HG02884 (cell line): Measurements from ENCODE around the gene LMF1.

Experiments used
- ATAC-seq: cut with Tn5 transposase; IDR thresholded peaks from one replicate; pipeline ENCODE4 v1.9.1; 2021; ENCODE audit warnings: mild to moderate bottlenecking, moderate library complexity; ENCODE audit not compliant: unreplicated experiment

LMF1 gene

DNA sequence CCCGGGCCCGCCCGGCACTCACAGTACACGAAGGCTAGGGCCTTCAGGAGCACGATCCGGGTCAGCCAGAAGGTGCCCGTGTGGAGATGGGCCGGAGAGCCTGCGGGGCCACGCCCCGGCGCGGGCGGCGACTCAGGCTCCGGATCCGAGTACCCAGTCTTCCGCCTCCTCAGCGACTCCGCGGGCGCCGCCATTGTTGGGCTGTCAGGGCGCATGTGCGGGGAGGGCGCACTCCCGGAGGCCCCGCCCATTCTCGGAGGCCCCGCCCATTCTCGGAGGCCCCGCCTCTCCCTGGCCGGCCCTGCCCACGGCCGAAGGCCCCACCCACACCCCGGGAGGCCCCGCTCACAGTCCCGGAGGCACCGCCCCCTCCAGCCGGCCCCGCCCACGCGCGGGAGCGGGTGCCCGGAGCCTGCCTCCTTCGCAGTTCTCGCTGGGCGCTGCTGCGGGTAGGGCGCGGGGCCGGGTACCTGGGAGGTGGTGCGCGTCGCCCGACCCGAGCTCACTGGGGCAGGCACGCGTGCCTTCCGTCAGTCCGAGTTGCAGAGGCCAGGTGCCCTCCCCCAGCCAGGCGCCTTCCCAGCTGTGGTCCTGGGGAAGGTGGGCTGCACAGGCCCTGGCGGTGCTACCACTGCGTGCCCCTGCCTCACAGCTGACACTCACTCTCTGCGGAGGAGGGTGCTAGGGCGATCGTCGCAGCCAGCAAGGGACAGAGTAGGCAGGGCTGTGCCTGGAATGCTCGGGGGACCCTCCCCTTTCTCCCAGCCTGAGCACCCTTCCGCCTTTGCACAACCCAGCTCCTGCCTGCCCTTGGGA lies at the start of gene LMF1:
Gene LMF1, minus strand, starts transcription at position 219 of the 816 bp plus-strand sequence. Its CDS starts 4 bp downstream, at position 215.
- ATAC-seq: peak; percentile 78

DNA sequence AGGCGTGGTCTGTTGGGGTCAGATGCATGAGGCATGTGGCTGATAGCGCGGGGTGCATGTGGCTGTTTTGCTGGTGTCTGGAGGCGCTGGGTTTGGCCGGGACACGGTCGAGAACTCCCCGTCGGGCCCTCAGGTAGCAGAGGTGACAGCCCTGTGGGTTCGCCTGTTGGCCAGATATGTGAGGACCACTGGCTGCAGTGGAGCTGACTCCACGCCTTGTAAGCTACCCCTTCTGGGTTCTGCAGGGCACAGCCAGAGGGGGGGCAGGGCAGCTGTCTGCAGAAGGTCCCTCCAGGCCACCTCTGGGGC lies 49.3 kb upstream of the LMF1 start:
- no peak for ATAC-seq

DNA sequence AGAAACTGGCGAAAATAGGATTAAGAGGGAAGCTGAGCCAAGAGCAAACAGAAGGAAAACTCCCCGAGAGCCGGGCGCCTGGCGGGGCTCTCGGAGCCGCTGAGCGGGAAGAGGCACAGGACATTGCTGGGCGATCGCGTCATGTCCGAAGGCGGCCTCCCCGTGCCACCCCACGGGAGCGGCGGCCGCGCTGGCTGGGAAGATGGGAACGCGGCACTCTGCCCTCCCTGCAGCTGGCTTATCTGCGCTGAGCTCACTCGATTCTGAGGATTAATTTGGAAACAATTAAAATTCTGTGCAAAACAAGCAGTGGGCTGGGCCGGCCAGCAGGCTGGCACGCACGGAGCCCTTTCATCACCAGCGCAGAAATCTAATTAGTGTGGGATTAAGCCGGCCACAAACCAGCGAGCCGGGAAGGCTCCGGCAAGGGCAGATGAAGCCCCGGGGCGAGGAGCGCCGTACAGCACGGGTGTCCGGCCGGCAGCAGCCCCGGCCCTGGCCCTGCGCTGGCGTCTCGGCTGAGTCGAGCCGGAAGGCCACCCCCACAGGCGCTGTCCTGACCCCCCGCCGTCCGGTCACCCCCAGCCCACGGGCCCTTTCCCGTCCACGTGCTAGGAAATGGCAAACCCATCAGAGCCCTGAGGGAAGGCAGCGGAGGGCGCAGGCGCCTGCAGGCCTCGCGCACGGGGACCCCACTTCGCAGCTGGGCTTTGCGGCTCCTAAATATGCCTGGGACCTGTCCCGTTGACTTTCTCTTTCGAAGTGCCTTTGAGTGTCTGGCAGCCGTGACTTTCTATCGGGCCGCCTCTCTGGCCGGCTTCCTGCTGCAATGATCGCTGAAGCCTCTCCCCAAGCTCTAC lies 48.7 kb upstream of the LMF1 start:
- ATAC-seq: no peak

DNA sequence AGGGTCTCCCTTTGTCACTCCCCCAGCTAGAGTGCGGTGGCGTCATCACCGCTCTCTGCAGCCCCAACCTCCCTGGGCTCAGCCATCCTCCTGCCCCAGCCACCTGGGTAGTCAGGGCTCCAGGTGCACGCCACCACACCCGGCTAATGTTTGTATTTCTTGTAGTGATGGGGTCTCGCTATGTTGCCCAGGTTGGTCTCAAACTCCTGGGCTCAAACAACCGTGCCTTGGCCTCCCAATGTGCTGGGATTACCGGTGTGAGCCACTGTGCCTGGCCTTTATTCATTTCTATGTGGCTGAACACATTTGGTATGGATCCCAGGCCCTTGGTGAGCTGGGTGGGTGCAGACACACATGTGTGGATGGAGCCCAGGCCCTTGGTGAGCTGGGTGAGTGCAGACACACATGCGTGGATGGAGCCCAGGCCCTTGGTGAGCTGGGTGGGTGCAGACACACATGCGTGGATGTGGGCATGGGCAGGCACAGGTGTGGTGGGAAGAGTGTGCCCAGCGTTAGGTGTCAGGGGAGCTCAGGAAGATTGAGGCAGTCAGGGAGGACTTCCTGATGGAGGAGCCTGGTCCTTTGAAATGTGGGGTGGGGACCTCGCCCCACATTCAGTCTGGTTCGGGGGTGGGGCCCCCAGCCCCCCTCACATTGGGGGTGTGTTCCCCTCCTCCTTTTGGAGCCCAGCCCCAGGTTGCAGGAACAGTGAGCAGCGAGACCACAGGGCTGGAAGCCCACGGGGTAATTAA lies 47.8 kb upstream of the LMF1 start:
- ATAC-seq: no peak

DNA sequence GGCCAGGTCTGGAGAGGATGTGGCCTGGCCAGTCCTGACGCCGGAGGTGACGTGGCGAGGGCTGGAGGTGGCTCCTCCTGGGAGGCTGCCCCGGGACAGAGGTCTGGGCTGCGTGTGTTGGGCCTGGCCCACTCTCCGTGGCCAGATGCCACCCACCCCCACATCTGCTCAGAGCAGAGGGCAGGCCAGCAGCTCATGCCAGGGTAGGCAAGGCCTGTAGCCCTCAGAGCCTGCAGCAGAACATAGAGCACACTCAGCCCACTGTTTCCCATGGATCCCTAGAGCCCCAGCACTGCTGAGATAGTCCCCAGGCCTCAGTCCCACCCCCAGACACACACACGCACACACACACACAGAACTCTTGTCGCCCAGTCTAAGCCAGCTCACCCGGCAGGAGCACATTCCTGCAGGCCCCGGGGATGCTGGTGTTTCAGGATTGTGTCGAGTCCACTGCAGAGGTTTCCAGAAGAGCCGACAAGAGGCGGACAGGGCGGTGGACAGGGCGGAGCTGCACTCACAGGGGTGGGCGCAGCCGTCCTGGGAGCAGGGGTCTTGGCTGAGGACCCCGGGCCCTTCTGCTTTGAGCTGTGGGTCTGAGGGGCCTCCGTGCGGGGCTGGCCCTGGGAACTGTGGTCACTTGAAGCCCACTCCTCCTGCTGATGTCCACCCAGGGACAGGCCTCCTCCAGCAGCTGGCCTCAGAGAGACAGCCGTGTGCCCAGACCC lies 44.1 kb upstream of the LMF1 start:
- ATAC-seq: no peak

DNA sequence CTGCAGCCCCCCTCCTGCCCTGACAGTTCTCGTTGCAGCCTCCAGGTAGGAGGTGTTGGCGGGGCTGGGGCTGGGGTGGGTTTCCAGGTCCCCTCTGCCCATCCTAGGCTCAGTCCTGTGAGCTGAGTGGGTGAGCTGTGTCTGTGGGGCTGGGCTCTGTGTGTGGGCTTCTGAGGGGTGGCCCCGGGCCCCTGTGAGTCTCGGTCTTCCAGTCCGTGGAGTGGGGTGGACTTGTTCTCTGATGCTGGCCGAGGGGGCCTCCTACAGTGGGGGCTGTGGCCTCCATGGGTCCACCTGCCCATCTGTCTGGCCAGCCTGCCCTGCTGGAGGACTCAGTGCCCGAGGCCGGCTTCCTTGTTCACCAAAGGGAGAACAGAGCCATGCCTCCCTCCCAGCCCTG lies 43.4 kb upstream of the LMF1 start:
- no peak for ATAC-seq

DNA sequence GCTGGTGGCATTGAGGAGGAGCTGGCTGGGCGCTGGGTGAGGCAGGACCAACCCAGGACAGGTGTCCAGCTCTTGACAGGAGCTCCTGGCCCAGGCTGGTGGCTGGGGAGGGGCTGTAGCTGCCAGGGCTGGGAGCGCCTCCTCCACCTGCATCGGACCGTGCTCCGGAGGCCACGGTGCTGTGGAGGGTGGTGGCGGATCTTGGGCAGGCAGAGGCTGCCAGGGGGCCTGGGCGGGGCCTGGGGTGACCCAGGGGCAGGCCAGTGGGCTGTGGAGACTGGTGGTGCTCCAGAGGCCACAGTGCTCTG lies 42.8 kb upstream of the LMF1 start:
- ATAC-seq: no peak

DNA sequence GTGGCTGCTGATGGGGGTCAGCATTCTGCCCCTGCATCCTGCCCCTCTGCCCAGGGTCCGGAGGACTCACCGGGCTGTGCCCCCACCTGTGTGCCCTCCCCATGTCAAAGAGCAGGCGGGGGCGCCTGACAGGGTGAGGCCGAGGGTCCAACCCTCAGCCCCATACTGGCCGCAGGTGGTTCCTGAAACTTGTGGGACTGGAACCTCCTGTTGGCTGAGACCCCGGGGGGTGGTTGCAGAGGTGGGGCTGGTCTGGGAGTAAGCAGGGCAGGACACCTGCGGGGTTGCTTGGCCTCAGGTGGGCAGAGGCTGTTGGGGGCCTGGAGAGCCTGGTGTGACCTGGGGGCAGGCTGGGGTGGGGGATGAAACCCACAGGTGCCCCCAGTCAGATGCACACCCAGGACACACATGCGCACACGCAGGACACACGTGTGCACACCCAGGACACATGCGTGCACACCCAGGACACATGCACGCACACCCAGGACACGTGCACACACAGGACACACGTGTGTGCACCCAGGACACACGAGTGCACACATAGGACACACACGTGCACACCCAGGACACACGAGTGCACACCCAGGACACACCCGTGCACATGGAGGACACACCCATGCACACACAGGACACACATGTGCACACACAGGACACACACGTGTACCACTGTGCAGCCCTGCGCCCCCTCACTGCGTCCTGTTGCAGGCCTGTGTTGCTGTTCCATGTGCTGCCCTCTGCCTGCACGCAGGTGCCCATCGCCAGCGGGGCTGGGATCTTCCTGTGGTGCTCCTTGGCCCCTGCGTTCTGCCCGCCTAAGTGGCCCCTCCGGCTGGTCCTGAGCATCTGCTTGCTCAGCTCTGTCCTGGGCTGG lies 42.2 kb upstream of the LMF1 start:
- ATAC-seq: no peak

DNA sequence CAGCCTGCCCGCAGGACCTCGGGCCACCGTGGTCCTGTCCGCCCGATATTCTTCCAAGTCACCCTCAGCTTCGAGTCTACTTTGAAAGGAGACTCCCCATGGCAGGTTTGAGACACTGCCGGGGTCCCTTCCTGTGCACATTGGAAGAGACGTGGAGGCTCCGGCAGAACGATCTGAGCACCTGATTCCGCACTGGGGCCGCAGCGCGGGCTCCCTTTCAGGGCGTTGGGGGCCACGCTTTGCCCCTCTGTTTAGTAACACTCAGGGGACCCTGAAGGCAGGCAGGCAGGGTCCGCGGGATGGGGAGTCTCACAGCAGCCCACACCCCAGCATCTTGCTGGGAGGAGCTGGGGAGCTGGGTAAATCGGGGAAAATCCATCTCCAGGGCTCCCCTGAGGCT lies 41.4 kb upstream of the LMF1 start:
- ATAC-seq: no peak

DNA sequence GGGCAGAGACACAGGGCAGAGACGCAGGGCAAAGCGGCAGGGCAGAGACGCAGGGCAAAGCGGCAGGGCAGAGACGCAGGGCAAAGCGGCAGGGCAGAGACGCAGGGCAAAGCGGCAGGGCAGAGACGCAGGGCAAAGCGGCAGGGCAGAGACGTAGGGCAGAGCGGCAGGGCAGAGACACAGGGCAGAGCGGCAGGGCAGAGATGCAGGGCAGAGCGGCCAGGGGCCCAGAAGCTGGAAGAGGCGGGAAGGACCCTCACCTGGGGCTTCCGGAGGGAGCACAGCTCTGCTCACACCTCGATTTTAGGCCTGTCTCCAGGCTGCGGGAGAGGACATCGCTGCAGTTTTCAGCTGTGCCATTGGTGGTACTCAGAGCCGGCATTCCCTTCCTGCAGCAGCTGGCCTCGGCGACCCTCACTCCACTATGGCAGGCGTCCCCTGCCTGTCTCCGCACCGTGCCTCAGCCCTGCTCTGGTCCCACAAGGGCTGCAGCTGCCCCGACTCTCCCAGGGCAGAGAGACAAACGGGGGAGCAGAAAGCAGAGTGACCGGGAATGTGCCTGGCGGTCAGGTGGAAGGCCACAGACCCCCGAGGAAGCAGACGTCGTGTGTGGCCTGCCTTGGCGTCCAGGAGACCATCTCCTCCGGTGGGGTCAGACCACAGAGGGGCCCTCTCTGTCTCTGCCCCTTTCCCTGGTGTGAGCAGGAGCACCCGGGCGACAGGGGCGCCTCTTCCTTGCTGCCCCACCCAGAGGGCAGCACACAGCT lies 40.7 kb upstream of the LMF1 start:
- no peak for ATAC-seq

DNA sequence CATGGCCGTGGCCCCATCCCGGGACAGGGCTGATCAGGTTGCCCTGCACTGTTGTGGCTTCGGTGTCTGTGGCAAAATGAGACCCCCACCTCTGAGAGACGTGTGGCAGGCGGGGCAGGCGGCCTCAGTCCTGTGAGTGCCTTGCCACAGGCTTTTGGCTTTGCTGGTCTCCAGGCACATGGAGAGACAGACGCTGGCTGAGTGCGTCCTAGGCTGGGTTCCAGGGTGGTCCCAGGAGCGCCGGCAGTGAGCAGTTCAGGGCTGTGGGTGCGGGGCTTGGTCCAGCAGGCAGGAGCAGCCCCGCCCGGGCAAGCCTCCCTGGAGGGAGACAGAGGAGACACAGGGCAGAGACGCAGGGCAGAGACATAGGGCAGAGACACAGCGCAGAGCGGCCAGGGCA lies 40.0 kb upstream of the LMF1 start:
- no peak for ATAC-seq

DNA sequence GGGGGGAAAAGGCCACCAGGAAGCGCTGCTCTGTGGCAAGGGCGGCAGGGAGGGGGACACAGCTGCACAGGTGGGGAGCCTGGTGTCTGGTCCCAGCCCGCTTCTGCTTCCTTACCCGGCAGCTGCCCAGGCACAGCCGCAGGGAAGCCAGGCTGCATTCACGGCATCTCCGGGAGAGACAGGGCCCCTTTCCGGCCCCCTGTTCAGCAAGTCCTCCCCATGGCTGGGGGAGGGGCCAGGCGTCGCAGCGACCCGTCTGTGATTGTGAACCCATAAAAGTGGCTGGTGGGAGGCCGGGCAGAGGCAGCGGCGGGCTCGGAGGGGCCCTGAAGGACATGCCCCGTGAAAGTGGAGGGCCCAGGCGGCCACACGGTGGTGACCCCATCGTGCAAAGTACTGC lies 39.5 kb upstream of the LMF1 start:
- ATAC-seq: no peak

DNA sequence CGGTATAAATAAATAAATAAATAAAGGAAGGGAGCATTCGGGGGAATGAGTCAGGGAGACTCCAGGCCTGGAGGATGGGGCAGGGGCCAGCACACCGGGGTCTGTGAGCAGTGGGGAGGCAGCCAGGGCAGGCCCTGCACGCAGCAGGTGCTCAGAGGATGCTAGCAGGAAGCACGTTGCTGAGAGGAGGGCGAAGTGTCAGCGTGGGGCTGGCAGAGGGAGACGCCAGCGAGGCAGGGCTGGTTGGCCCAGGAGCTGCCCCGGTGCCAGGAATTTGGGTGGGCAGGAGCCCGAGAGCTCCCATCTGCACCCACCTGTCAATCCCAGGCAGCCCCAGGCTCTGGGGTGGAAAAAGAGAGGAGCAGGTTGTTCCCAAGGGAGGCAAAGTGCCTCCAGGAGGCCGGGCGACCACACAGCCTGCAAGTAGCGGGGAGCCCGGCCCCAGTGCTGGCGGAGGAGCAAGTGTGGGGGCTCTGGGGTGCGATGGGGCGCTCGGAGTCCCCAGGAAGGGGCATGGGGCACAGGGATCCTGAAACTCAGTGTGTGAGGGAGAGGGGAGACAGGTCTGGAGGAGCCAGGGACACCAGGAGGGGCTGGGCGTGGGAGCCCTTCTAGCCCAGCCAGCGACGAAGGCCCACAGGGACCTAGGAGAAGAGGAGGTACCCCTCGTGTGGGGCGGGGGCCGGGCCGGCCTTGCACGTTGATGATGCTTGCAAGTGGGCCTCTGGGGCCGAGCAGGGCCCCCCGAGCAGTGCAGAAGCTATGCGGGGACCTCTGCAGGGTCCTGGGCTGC lies 38.8 kb upstream of the LMF1 start:
- no peak for ATAC-seq

DNA sequence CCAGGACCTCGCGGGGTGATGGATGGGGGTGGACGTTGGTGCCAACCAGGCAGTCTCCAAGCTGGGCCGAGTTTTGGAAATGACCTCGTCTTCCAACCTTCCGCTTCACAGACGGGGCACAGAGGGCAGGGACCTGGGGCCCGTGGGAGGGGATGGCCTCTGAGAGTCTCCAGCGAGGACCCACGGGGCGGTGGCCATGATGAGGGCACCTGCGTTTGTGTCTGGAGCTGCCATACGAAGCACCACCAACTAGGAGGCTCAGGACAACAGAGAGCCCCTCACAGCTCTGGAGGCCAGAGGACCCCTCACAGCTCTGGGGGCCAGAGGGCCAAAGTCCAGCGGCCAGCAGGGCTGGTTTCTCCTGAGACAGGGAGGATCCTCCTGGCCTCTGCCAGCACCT lies 37.3 kb upstream of the LMF1 start:
- no peak for ATAC-seq

DNA sequence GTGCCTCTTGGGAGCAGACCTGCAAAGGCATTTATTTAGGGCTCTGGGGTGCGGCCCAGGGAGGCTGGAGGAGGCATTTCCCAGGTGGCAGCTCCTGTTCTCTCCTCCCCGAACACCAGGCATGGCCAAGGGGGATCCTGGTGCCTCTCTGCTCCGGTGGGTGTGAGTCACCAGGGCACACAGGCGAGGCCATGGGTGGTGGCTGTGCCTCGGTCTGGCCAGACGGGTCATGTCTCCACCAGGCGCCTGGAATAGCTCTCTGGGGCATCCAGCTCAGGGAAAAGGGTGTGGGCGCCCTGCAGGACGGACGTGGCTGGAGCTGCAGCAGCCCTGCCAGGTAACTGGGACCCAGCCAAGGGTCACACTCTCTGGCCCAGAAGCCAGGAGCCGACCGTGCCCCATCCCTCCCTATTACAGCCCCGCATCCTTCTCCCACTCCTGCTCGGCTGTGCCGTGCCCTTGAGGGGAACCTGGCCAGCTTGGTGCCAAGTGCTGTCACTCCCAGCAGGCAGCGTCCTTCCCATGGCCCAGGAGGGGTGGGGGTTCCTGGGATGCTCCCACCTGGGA lies 36.6 kb upstream of the LMF1 start:
- ATAC-seq: no peak

DNA sequence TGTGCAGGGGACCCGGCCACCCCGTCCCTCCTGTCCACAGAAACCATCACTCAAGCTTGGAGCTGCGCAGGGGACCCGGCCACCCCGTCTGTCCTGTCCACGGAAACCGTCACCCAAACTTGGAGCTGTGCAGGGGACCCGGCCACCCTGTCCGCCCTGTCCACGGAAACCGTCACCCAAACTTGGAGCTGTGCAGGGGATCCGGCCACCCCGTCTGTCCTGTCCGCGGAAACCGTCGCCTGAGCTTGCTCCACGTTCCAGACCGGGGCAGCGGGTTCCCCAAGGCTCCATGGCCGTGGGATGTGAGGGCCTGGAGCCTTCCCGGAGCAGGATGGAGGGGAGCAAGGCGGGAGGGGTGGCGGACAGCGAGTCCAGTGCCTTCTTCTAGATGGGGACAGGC lies 36.0 kb upstream of the LMF1 start:
- ATAC-seq: no peak

DNA sequence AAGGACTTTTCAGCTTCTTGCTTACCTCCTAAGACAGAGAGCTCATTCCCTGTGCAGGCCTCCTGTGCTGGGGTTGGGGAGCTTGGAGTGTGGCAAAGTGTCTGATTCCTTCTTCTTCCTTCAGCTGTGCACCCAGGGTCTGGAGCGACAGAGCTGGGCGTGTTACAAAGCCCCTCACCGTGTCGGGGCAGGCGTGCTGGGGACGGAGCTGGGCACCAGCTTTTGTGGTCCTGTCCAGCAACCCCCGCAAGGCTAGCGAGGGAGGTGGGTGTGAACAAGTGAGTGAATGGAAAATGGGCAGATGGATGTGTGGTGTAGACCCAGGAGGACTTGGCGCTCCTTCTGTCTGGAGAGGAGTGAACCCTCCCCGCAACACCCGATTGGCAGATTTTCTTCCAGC lies 34.5 kb upstream of the LMF1 start:
- ATAC-seq: no peak
